Prostate gland (tissue), 2 donors: ENCODE measurements around the gene MRPL58. TPM values are rescaled to one million over a fixed set of nuclear protein-coding genes. Genes with fewer than 3 reads are reported as not detected.
A peak's percentile ranks its signal among the peaks of the same experiment; 100 is the strongest.

Experiments
- DNase-seq: peaks from one replicate; pipeline ENCODE4 v3.0.0-alpha.2; 2019; ENCODE audit warnings: low spot score
- H3K27ac ChIP-seq, 2 donors: fragments of 200-600 bp; sonication (generic); 2 replicates each; pipeline ENCODE4 v1.5.1; 2017 to 2019
- H3K27me3 ChIP-seq: fragments of 200-600 bp; sonication (generic); replicated peaks from 2 replicates; pipeline ENCODE4 v1.5.1; 2019; ENCODE audit not compliant: insufficient read depth
- H3K36me3 ChIP-seq, 2 donors: fragments of 200-600 bp; sonication (generic); 1 replicate in 1 of 2; 2 replicates in 1 of 2; pipeline versions ENCODE4 v1.5.1 to v1.8.1; 2017 to 2019
- H3K4me1 ChIP-seq: fragments of 200-600 bp; sonication (generic); replicated peaks from 2 replicates; pipeline ENCODE4 v1.5.1; 2019
- H3K4me3 ChIP-seq, 2 donors: fragments of 200-600 bp; sonication (generic); 2 replicates each; pipeline ENCODE4 v1.5.1; 2017 to 2019
- H3K9me3 ChIP-seq: fragments of 200-600 bp; sonication (generic); 2 replicates; pipeline ENCODE4 v1.5.1; 2017
- CTCF ChIP-seq, 4 experiments: fragments of 200-600 bp in 2 of 4; fragments of 450-650 bp in 2 of 4; sonication (generic) in 2 of 4; IDR thresholded peaks; 1 replicate in 3 of 4; 2 replicates in 1 of 4; pipeline ENCODE4 v1.5.1; 2016 to 2019; ENCODE audit warnings: antibody characterized with exemption in 4 of 4, mild to moderate bottlenecking in 2 of 4, moderate library complexity in 2 of 4
- POLR2A ChIP-seq: fragments of 450-650 bp; IDR thresholded peaks from one replicate; pipeline ENCODE4 v1.6.1; 2016; ENCODE audit warnings: antibody characterized with exemption, mild to moderate bottlenecking
- POLR2AphosphoS5 ChIP-seq: sonication (generic); formaldehyde crosslinking; IDR thresholded peaks from one replicate; pipeline ENCODE4 v1.6.1; 2017; ENCODE audit warnings: antibody characterized with exemption
- WGBS: methylation state at CpG from one replicate; pipeline ENCODE4 v1.1.5; 2018; 5-methylcytosine and 5-hydroxymethylcytosine counted together
- intact Hi-C: fragments of 100-400 bp; cut with DNase I; formaldehyde crosslinking; loops from one replicate; pipeline ENCODE4 v1.14.2; 2022
- total RNA-seq, 2 donors: library from RNA; depleted of rRNA; stranded (reverse); fragments of >200 nt; gene quantifications; one replicate each; pipeline ENCODE4 v1.1.0, GENCODE V29; 2016

Gene MRPL58
- total RNA-seq, 2 donors from 2014 or later: 28.4 to 73.8 TPM

- WGBS: 77% methylated on average over 2 of the region's 2 CpGs
- DNase-seq: no peak
- no peaks in the 10 kb centered on the region for H3K9me3 ChIP-seq
- H3K36me3 ChIP-seq: peaks cover 0 to 3% of the 10 kb centered on the region in 2 donors
- H3K4me3 ChIP-seq: no peak overlapping the region
- TF ChIP-seq CTCF (IDR thresholded peaks at IDR 0.05): no peak
- TF ChIP-seq POLR2A: no peak
- TF ChIP-seq POLR2AphosphoS5: no peak
- intact Hi-C loops: no loop called here
- no peaks in the 10 kb centered on the region for H3K4me1 ChIP-seq
- H3K27me3 ChIP-seq: no peaks in the 10 kb centered on the region
- no peak overlapping the region for H3K27ac ChIP-seq
Observed at GRCh38 chr17:75051941-75052340, 39.5 kb downstream of the MRPL58 start.

GRCh38 chr17:75059369-75060345, 47.2 kb downstream of the MRPL58 start:
- peaks cover 6 to 15% of the 10 kb centered on the region in 2 donors for H3K36me3 ChIP-seq
- 61% methylated on average over 25 of the region's 25 CpGs for WGBS
- no peaks in the 10 kb centered on the region for H3K4me1 ChIP-seq
- peak; percentile 48 for DNase-seq
- peak overlapping the region; percentile 13 to 31 for H3K27ac ChIP-seq
- no peak overlapping the region for H3K4me3 ChIP-seq
- H3K9me3 ChIP-seq: no peaks in the 10 kb centered on the region
- intact Hi-C loops: no loop called here
- TF ChIP-seq POLR2A (no peak), POLR2AphosphoS5 (peak; percentile 62), CTCF (IDR thresholded peaks at IDR 0.05) (peak in 3 of 4 experiments; percentile 41 to 62 (median 60))
- no peaks in the 10 kb centered on the region for H3K27me3 ChIP-seq

- 91% methylated on average over 24 of the region's 26 CpGs for WGBS
- TF ChIP-seq POLR2A (no peak), POLR2AphosphoS5 (no peak), CTCF (IDR thresholded peaks at IDR 0.05) (no peak)
- no peak for DNase-seq
- Histone ChIP-seq H3K36me3 (peaks cover 6 to 15% of the 10 kb centered on the region in 2 donors), H3K27ac (peak overlapping the region in 1 of 2 donors; percentile 13), H3K4me1 (no peaks in the 10 kb centered on the region), H3K27me3 (no peaks in the 10 kb centered on the region), H3K9me3 (no peaks in the 10 kb centered on the region), H3K4me3 (no peak overlapping the region)
- intact Hi-C loops: no loop called here
Observed at GRCh38 chr17:75060434-75061054, 48.1 kb downstream of the MRPL58 start.

GRCh38 chr17:75061055-75061438, 48.6 kb downstream of the MRPL58 start:
- WGBS: 95% methylated on average over 10 of the region's 10 CpGs
- no peaks in the 10 kb centered on the region for H3K4me1 ChIP-seq
- no peak overlapping the region for H3K27ac ChIP-seq
- no peaks in the 10 kb centered on the region for H3K27me3 ChIP-seq
- TF ChIP-seq POLR2A (no peak), CTCF (IDR thresholded peaks at IDR 0.05) (no peak), POLR2AphosphoS5 (no peak)
- intact Hi-C loops: no loop called here
- H3K4me3 ChIP-seq: no peak overlapping the region
- DNase-seq: no peak
- H3K9me3 ChIP-seq: no peaks in the 10 kb centered on the region
- peaks cover 6 to 15% of the 10 kb centered on the region in 2 donors for H3K36me3 ChIP-seq
